Activated CD8-positive, alpha-beta T cell treated with anti-CD3 and anti-CD28 coated beads, Interleukin-2, amount 10 ng/mL, durations not matched to agents 7 days and 5 days (primary cell): ENCODE data around the gene ALB. TPM values are rescaled to one million over a fixed set of nuclear protein-coding genes. Genes with fewer than 3 reads are reported as not detected.

Source experiments
- ATAC-seq: fragments of 150-1000 bp; cut with Tn5 transposase; one replicate; pipeline ENCODE4 v1.10.0; 2021; ENCODE audit warnings: moderate library complexity
- CTCF ChIA-PET: fragments of 350-600 bp; sonication (Branson Sonifier 250); formaldehyde crosslinking; loops from one replicate; lab custom pipeline; 2021; ENCODE audit warnings: antibody characterized with exemption; lab: Charles Lee
- POLR2A ChIA-PET: fragments of 350-600 bp; sonication (Branson Sonifier 250); formaldehyde crosslinking; loops from one replicate; lab custom pipeline; 2021; ENCODE audit warnings: antibody characterized with exemption; lab: Charles Lee
- DNase-seq: peaks from one replicate; pipeline ENCODE4 v3.0.0-alpha.2; 2020
- H3K27ac Mint-ChIP-seq: one replicate; pipeline ENCODE4 v1.8.0; 2021; ENCODE audit warnings: mild to moderate bottlenecking, mixed read lengths
- H3K27me3 Mint-ChIP-seq: one replicate; pipeline ENCODE4 v1.8.0; 2021; ENCODE audit warnings: low read depth, mixed read lengths
- H3K36me3 Mint-ChIP-seq: one replicate; pipeline ENCODE4 v1.8.0; 2021; ENCODE audit warnings: low read depth, mixed read lengths
- H3K4me1 Mint-ChIP-seq: one replicate; pipeline ENCODE4 v1.8.0; 2021; ENCODE audit warnings: low read depth, mixed read lengths
- H3K4me3 Mint-ChIP-seq: one replicate; pipeline ENCODE4 v1.8.0; 2021; ENCODE audit warnings: mild to moderate bottlenecking, mixed read lengths
- H3K9me3 Mint-ChIP-seq: one replicate; pipeline ENCODE4 v1.8.0; 2022; ENCODE audit warnings: mixed read lengths; ENCODE audit not compliant: insufficient read depth
- total RNA-seq, 2 experiments: library from RNA; stranded (reverse); gene quantifications; one replicate each; pipeline ENCODE4 v1.2.3, GENCODE V29; 2021

ALB gene
- total RNA-seq, 2 experiments from 2014 or later = not detected

DNA sequence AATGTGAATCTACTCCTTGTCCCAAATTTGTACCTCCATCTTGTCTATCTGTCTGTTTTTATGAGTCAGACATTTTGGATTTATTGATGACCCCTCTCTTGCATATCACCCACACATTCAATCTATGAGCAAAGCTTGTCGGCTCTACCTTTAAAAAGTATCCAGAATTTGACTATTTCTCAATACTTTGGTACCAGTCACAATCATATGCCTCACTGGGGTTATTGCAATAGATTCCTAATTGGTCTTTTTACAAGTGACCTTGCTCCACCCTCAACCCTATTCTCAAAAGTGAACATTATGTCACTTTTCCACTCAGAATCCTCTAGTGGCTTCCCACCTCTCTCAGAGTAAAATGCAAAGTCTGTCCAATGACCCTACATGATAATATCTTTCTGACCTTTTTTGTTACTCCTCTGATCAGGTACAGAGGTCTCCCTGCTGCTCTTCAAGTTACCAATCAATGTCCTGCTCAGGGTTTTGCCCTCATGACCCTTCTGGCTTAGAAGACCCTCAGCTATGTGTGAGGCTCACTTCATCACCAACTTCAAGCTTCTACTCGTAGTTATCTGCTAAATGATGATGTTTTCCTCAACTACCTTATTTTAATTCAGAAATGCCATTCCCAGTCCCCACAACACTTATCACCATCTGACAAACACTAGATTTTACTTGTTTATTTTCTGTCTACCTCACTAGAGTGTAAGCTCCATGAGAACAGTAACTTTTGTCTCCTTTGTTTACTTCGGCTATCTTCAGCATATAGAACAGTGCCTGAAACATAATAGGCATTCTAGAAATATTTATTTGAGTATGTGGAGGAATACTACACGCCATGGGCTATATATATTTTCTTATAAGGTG lies 54.3 kb downstream of the ALB start:
- Mint-ChIP-seq H3K36me3 (no peaks in the 10 kb centered on the region), H3K9me3 (no peaks in the 10 kb centered on the region), H3K4me1 (no peaks in the 10 kb centered on the region), H3K4me3 (no peak overlapping the region), H3K27me3 (no peaks in the 10 kb centered on the region), H3K27ac (no peak overlapping the region)
- CTCF ChIA-PET = interaction anchor here (1.0 kb wide), 1 partner anchor 12 kb away, joined by 4 read pairs; no protein-coding TSS in a partner anchor
- ATAC-seq (no peak), DNase-seq (no peak)
- POLR2A ChIA-PET = no interaction called here

DNA sequence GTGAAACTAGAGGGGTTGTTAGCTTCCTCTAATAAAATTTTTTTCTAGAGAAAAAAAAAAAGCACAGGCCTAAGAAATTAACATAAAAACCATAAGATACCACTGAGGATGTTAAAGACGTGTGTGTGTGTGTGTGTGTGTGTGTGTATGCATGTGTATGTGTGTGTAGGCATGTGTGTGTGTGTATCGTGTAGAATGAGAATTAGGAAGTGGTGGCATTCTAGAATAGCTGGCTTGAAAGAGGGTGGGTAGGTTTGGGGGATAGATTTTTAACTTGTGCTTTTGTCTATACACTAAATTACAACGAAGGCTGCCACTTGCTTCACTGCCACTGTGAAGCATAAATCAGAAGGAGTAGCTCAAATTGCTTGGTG lies 54.9 kb downstream of the ALB start:
- Mint-ChIP-seq H3K4me3 (no peak overlapping the region), H3K4me1 (no peaks in the 10 kb centered on the region), H3K36me3 (no peaks in the 10 kb centered on the region), H3K27me3 (no peaks in the 10 kb centered on the region), H3K27ac (no peak overlapping the region), H3K9me3 (no peaks in the 10 kb centered on the region)
- ChIA-PET POLR2A (no interaction called here), CTCF (interaction anchor here (1.0 kb wide), 1 partner anchor 13 kb away, joined by 4 read pairs; no protein-coding TSS in a partner anchor)
- ATAC-seq (no peak), DNase-seq (no peak)

DNA sequence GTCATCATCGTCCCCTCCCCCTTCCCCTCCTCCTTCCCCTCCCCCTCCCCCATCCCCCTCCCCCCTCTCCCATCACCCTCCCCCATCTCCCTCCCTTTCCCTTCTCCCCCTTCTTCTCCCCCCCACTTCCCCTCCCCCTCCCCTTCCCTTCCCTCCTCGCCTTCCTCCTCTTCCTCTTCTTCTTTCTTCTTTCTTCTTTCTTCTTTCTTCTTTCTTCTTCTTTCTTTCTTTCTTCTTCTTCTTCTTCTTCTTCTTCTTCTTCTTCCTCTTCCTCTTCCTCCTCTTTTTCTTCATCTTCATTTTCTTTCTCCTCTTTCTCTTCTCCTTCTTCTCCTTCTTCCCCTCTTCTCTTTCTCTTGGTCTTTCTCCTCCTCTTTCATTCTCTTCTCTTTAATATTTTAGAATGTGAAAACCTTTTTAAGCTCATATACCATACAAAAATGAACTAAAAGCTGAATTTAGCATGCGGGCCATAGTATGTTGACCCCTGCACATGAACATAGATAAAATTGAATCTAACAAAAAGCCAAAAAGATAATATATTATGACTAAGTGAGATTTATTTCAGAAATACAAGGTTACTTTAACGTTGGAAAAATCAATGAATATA lies 56.9 kb downstream of the ALB start:
- H3K36me3 Mint-ChIP-seq = no peaks in the 10 kb centered on the region
- CTCF ChIA-PET = no interaction called here
- H3K27me3 Mint-ChIP-seq = no peaks in the 10 kb centered on the region
- H3K9me3 Mint-ChIP-seq = no peaks in the 10 kb centered on the region
- ATAC-seq = no peak
- H3K4me1 Mint-ChIP-seq = no peaks in the 10 kb centered on the region
- H3K4me3 Mint-ChIP-seq = no peak overlapping the region
- no peak overlapping the region for H3K27ac Mint-ChIP-seq
- no peak for DNase-seq
- POLR2A ChIA-PET = no interaction called here

DNA sequence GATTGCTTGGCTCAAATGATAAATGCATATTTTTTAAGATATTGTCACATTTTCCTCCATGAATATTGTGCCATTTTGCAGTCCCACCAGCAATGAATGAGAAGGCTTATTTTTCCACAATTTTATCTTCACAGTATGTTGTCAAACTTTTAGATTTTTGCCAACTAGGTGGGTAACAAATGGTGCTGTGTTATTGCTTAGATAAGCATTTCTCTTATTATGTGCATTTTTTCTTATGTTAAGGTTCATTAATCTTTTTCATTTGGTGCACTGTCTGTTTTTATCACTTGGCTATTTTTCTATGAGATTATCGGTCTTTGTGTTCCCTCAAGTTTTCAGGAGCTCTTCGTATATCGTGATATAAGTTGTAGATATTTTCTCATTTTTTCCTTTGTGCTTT lies 64.1 kb downstream of the ALB start:
- H3K27me3 Mint-ChIP-seq = peaks cover 2% of the 10 kb centered on the region
- no peak for ATAC-seq
- no peak for DNase-seq
- no peaks in the 10 kb centered on the region for H3K36me3 Mint-ChIP-seq
- POLR2A ChIA-PET = no interaction called here
- no peak overlapping the region for H3K27ac Mint-ChIP-seq
- H3K4me3 Mint-ChIP-seq = no peak overlapping the region
- H3K9me3 Mint-ChIP-seq = no peaks in the 10 kb centered on the region
- CTCF ChIA-PET = no interaction called here
- H3K4me1 Mint-ChIP-seq = no peaks in the 10 kb centered on the region

DNA sequence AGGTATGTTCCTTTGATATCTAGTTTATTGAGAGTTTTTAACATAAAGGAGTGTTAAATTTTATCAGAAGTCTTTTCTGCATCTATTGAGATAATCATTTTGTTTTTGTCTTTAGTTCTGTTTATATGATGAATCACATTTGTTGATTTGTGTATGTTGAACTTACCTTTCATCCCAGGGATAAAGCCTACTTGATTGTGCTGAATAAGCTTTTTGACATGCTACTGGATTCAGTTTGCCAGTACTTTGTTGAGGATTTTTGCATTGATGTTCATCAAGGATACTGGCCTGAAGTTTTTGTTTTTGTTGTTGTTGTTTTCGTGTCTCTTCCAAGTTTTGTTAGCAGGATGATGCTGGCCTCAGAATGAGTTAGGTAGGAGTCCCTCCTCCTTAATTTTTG lies 66.6 kb downstream of the ALB start:
- ATAC-seq = no peak
- ChIA-PET CTCF (interaction anchor here (1.2 kb wide), 1 partner anchor 25 kb away, joined by 3 read pairs; no protein-coding TSS in a partner anchor), POLR2A (no interaction called here)
- no peak overlapping the region for H3K4me3 Mint-ChIP-seq
- H3K9me3 Mint-ChIP-seq = no peaks in the 10 kb centered on the region
- H3K27ac Mint-ChIP-seq = no peak overlapping the region
- no peaks in the 10 kb centered on the region for H3K36me3 Mint-ChIP-seq
- no peaks in the 10 kb centered on the region for H3K4me1 Mint-ChIP-seq
- no peak for DNase-seq
- H3K27me3 Mint-ChIP-seq = peaks cover 2% of the 10 kb centered on the region

Other genes with a start within 250 kb of the ALB start
- 10 to 100 TPM; 45.8 to 46.6 TPM for gene ANKRD17, start 145.5 kb upstream of the ALB start, total RNA-seq
- not detected for gene AFP, start 31.9 kb downstream of the ALB start, total RNA-seq
- not detected for gene AFM, start 77.5 kb downstream of the ALB start, total RNA-seq
- not detected for gene RASSF6, start 216.1 kb downstream of the ALB start, total RNA-seq